ENCODE measurements around the gene TEC. TPM values are rescaled to one million over a fixed set of nuclear protein-coding genes. Genes with fewer than 3 reads are reported as not detected.

Gene TEC
- total RNA-seq, 2 donors from 2014 or later = 4.5 to 12.8 TPM

DNA sequence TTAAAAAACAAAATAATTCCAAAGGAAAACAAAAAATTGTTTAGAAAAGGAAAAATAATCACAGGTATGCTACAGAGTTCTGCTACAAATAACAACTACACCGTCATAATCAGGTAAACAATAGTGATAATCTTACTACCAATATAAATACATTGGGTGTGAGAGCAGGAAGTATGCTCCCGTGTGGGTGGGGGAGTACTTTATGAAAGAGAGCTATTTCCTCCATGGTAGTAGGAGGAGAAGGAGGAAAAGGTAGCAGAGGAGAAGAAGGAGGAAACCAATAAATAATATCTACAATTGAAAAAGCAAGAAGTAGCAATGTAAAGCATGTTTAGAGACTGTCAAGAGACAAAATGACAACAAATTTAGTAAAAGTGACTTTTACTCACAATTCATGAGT, 35.1 kb downstream of the TEC start:
- DNase-seq (ENCODE audit: low spot score) (no peak), ATAC-seq (ENCODE audit: insufficient number of reproducible peaks, low FRiP score, low read depth) (no peak)
- TF ChIP-seq, protein P1, sequence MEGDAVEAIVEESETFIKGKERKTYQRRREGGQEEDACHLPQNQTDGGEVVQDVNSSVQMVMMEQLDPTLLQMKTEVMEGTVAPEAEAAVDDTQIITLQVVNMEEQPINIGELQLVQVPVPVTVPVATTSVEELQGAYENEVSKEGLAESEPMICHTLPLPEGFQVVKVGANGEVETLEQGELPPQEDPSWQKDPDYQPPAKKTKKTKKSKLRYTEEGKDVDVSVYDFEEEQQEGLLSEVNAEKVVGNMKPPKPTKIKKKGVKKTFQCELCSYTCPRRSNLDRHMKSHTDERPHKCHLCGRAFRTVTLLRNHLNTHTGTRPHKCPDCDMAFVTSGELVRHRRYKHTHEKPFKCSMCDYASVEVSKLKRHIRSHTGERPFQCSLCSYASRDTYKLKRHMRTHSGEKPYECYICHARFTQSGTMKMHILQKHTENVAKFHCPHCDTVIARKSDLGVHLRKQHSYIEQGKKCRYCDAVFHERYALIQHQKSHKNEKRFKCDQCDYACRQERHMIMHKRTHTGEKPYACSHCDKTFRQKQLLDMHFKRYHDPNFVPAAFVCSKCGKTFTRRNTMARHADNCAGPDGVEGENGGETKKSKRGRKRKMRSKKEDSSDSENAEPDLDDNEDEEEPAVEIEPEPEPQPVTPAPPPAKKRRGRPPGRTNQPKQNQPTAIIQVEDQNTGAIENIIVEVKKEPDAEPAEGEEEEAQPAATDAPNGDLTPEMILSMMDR (IDR thresholded peaks at IDR 0.05) = no peak
- no peaks in the 10 kb centered on the region for H3K9me3 ChIP-seq
- no peaks in the 10 kb centered on the region for H3K27me3 ChIP-seq (replicated peaks; ENCODE audit: insufficient read depth)
- H3K4me1 ChIP-seq (ENCODE audit: control insufficient read depth in 1 of 2, low read depth in 2 of 2) = no peaks in the 10 kb centered on the region
- H3K36me3 ChIP-seq = no peaks in the 10 kb centered on the region
- H3K27ac ChIP-seq = no peak overlapping the region
- no peak overlapping the region for H3K4me3 ChIP-seq

DNA sequence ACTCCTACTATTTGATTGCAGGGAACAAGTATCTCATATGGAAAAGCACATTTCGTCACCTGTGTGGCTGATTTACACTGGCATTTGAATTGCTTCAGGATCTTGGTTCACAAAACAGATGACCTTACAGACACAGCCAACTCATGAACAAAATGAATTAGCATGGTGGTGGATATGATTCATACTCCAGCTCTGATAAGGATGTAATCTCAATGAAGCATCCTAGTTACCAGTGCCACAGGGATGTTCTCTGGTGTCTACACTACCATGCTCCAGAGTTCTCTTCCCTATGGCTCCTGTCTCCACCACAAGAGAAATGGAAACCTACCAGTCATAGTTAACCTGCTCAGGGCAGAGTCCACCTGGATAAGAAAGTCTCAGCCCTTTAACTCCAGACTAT, 40.7 kb downstream of the TEC start:
- no peak for ATAC-seq (ENCODE audit: insufficient number of reproducible peaks, low FRiP score, low read depth)
- H3K9me3 ChIP-seq = no peaks in the 10 kb centered on the region

DNA sequence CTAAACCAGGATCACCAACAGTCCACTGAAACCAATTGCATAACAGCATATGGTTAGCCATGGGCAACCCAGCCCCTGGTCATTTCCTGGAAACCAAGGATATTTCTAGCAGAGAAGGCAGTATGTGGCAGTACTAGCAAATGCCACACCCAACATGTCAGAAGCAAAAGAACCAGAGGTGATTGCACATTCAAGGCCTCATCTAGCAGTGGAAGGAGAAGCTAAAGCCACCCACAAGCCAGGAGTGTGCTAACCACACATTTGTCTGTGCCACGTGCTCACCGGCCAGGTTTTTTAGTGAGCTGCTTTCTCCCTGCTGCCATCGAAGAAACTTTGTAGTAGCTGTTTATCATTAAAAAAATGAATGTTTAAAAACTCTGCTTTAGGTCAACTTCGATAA, 42.0 kb downstream of the TEC start:
- Histone ChIP-seq H3K27ac (no peak overlapping the region), H3K4me1 (ENCODE audit: control insufficient read depth in 1 of 2, low read depth in 2 of 2) (no peaks in the 10 kb centered on the region), H3K27me3 (replicated peaks; ENCODE audit: insufficient read depth) (no peaks in the 10 kb centered on the region), H3K9me3 (no peaks in the 10 kb centered on the region), H3K4me3 (no peak overlapping the region), H3K36me3 (no peaks in the 10 kb centered on the region)
- TF ChIP-seq, protein P1 (IDR thresholded peaks at IDR 0.05) = no peak
- no peak for ATAC-seq (ENCODE audit: insufficient number of reproducible peaks, low FRiP score, low read depth)
- DNase-seq (ENCODE audit: low spot score) = no peak

More for the DNA sequence above, 40.7 kb downstream of the TEC start:
- Histone ChIP-seq H3K36me3 (no peaks in the 10 kb centered on the region), H3K4me3 (no peak overlapping the region), H3K27ac (no peak overlapping the region), H3K4me1 (ENCODE audit: control insufficient read depth in 1 of 2, low read depth in 2 of 2) (no peaks in the 10 kb centered on the region), H3K27me3 (replicated peaks; ENCODE audit: insufficient read depth) (no peaks in the 10 kb centered on the region)
- DNase-seq (ENCODE audit: low spot score) = no peak
- TF ChIP-seq, protein P1 (IDR thresholded peaks at IDR 0.05) = no peak

DNA sequence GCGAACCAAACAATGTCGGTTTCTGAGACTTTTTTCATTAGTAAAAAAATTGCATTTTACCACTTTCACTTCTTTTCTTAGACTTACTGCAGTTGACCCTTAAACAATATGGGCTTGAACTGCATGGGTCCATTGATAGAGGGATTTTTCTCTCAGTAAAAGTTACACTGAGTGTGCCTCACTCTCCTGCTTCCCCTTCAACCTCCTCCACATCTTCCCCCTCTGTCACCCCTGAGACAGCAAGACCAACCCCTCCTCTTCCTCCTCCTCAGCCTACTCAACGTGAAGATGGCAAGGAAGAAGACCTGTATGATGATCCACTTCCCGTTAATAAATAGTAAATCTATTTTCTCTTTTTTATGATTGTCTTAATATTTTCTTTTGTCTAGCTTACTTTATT, 43.4 kb downstream of the TEC start:
- DNase-seq (ENCODE audit: low spot score) = no peak
- no peak overlapping the region for H3K27ac ChIP-seq
- TF ChIP-seq, protein P1 (IDR thresholded peaks at IDR 0.05) = no peak
- no peak overlapping the region for H3K4me3 ChIP-seq
- no peaks in the 10 kb centered on the region for H3K9me3 ChIP-seq
- H3K4me1 ChIP-seq (ENCODE audit: control insufficient read depth in 1 of 2, low read depth in 2 of 2) = no peaks in the 10 kb centered on the region
- no peak for ATAC-seq (ENCODE audit: insufficient number of reproducible peaks, low FRiP score, low read depth)
- no peaks in the 10 kb centered on the region for H3K27me3 ChIP-seq (replicated peaks; ENCODE audit: insufficient read depth)
- H3K36me3 ChIP-seq = no peaks in the 10 kb centered on the region

DNA sequence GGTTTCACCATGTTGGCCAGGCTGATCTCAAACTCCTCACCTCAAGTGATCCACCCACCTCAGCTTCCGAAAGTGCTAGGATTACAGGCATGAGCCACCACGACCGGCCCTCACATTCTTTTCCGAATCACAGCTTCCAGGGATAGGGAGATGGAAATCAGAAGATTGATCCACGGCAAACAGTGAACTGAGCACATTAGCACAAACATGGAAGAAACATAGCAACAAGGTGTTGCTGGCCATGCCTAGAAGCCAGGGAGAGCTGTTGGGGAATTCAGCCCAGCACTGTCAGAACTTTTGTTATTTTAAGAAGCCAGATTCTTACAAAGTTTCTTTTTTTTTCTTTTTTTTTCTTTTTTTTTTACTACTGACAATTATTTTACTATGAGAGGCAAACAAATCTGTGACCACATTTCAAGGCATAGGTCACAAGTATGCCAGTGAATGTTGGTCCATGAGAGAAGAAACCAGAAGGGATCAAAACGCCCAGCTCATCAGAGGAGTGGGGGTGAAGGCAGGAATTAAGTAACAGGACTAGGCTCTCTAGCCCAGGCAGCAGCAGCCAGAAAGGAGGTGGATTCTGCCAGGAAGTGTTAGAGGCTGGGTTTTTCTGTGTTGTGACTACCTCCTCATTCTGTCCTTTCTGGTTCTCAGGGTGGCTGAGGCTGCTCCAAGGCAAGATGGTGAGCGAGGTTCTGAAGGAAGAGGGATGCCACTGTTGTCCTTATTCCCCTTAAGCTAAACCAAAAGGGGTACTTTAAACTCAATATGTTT, 44.1 kb downstream of the TEC start:
- TF ChIP-seq, protein P1 (IDR thresholded peaks at IDR 0.05) = no peak
- Histone ChIP-seq H3K36me3 (no peaks in the 10 kb centered on the region), H3K27ac (no peak overlapping the region), H3K27me3 (replicated peaks; ENCODE audit: insufficient read depth) (no peaks in the 10 kb centered on the region), H3K9me3 (no peaks in the 10 kb centered on the region), H3K4me3 (no peak overlapping the region), H3K4me1 (ENCODE audit: control insufficient read depth in 1 of 2, low read depth in 2 of 2) (no peaks in the 10 kb centered on the region)
- DNase-seq (ENCODE audit: low spot score) (no peak), ATAC-seq (ENCODE audit: insufficient number of reproducible peaks, low FRiP score, low read depth) (no peak)

Measured in thoracic aorta (tissue), 2 donors.